ENCODE results near the gene LLCFC1.

DNA sequence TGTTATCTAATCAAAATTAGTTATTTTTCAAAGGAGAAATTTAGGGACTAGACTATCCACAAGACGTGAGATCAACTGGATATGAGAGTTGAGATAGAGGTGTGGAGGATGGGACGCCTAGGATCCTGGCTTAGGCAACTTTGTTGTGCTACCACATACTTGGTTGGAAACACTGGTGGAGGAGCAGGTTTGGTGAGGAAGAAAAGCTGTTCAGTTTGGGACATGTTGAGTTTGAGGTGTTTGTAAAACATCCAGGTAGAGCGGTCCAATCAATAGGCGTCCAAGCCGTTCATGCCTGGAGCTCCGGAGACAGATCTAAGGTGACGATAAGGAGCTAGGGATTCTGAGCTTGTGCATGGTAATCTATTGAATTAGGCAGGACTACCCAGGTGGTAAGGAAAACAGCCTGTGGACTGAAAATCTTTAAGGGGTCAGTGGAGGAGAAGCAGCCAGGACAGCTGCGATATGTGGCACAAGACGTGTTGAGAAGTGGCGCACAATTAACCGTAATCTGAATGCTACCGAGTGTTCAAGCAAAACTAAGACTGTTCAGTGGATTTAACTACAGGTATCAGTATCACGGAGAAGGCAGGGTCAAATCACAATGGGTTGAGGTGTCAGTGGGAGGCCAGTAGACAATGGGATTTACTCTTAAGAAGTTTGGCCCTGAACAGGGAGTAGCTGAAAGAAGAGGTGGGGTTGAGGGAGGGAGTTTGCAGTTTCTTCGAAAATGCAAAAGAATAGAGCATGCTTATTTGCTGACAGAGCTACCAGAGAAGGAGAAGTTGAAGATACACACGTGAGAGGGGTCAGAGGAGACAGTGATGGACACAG is 37.6 kb upstream of the LLCFC1 start:
- TF ChIP-seq, protein P1, sequence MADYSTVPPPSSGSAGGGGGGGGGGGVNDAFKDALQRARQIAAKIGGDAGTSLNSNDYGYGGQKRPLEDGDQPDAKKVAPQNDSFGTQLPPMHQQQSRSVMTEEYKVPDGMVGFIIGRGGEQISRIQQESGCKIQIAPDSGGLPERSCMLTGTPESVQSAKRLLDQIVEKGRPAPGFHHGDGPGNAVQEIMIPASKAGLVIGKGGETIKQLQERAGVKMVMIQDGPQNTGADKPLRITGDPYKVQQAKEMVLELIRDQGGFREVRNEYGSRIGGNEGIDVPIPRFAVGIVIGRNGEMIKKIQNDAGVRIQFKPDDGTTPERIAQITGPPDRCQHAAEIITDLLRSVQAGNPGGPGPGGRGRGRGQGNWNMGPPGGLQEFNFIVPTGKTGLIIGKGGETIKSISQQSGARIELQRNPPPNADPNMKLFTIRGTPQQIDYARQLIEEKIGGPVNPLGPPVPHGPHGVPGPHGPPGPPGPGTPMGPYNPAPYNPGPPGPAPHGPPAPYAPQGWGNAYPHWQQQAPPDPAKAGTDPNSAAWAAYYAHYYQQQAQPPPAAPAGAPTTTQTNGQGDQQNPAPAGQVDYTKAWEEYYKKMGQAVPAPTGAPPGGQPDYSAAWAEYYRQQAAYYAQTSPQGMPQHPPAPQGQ (CRISPR knock-in tag; IDR thresholded peaks at IDR 0.05; ENCODE audit: borderline replicate concordance): no peak
- no peak for TF ChIP-seq SMC3 (IDR thresholded peaks at IDR 0.05; ENCODE audit: low read length)
- TF ChIP-seq, protein P2, sequence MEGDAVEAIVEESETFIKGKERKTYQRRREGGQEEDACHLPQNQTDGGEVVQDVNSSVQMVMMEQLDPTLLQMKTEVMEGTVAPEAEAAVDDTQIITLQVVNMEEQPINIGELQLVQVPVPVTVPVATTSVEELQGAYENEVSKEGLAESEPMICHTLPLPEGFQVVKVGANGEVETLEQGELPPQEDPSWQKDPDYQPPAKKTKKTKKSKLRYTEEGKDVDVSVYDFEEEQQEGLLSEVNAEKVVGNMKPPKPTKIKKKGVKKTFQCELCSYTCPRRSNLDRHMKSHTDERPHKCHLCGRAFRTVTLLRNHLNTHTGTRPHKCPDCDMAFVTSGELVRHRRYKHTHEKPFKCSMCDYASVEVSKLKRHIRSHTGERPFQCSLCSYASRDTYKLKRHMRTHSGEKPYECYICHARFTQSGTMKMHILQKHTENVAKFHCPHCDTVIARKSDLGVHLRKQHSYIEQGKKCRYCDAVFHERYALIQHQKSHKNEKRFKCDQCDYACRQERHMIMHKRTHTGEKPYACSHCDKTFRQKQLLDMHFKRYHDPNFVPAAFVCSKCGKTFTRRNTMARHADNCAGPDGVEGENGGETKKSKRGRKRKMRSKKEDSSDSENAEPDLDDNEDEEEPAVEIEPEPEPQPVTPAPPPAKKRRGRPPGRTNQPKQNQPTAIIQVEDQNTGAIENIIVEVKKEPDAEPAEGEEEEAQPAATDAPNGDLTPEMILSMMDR (CRISPR knock-in tag; IDR thresholded peaks at IDR 0.05): no peak
- TF ChIP-seq CEBPB (IDR thresholded peaks at IDR 0.05; ENCODE audit: borderline replicate concordance, low read depth, low read length): no peak
- TF ChIP-seq, protein P3, sequence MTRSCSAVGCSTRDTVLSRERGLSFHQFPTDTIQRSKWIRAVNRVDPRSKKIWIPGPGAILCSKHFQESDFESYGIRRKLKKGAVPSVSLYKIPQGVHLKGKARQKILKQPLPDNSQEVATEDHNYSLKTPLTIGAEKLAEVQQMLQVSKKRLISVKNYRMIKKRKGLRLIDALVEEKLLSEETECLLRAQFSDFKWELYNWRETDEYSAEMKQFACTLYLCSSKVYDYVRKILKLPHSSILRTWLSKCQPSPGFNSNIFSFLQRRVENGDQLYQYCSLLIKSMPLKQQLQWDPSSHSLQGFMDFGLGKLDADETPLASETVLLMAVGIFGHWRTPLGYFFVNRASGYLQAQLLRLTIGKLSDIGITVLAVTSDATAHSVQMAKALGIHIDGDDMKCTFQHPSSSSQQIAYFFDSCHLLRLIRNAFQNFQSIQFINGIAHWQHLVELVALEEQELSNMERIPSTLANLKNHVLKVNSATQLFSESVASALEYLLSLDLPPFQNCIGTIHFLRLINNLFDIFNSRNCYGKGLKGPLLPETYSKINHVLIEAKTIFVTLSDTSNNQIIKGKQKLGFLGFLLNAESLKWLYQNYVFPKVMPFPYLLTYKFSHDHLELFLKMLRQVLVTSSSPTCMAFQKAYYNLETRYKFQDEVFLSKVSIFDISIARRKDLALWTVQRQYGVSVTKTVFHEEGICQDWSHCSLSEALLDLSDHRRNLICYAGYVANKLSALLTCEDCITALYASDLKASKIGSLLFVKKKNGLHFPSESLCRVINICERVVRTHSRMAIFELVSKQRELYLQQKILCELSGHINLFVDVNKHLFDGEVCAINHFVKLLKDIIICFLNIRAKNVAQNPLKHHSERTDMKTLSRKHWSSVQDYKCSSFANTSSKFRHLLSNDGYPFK (CRISPR knock-in tag; IDR thresholded peaks at IDR 0.05; ENCODE audit: borderline replicate concordance): no peak
- TF ChIP-seq SAFB2 (CRISPR knock-in tag; IDR thresholded peaks at IDR 0.05; ENCODE audit: borderline replicate concordance, low read depth): no peak

Data from HepG2 (cell line).